Peyer's patch (tissue), 4 donors: ENCODE data around the gene GRIFIN. TPM values are rescaled to one million over a fixed set of nuclear protein-coding genes. Genes with fewer than 3 reads are reported as not detected.

Source experiments
- DNase-seq, 3 donors: peaks; one replicate each; pipeline ENCODE4 v3.0.0-alpha.2; 2017 to 2019
- H3K27ac ChIP-seq, 4 donors: fragments of 200-600 bp; sonication (generic); one replicate each; pipeline ENCODE4 v1.5.1; 2016 to 2019
- H3K27me3 ChIP-seq, 2 donors: fragments of 200-600 bp; sonication (generic); one replicate each; pipeline ENCODE4 v1.5.1; 2019
- H3K36me3 ChIP-seq, 3 donors: fragments of 200-600 bp; sonication (generic); one replicate each; pipeline ENCODE4 v1.5.1; 2016 to 2019
- H3K4me1 ChIP-seq, 4 donors: fragments of 200-600 bp; sonication (generic); one replicate each; pipeline ENCODE4 v1.5.1; 2016 to 2019
- H3K4me3 ChIP-seq, 4 donors: fragments of 200-600 bp; sonication (generic); 1 replicate in 3 of 4; 2 replicates in 1 of 4; pipeline ENCODE4 v1.5.1; 2016 to 2019; ENCODE audit warnings: mild to moderate bottlenecking in 1 of 4
- H3K9me3 ChIP-seq, 4 donors: fragments of 200-600 bp; sonication (generic); one replicate each; pipeline ENCODE4 v1.5.1; 2016 to 2019; ENCODE audit warnings: mild to moderate bottlenecking in 1 of 4
- CTCF ChIP-seq, 6 experiments: fragments of 450-650 bp in 4 of 6; fragments of 200-600 bp in 2 of 6; sonication (generic) in 1 of 6; IDR thresholded peaks; one replicate each; pipeline ENCODE4 v1.5.1; 2017 to 2019; ENCODE audit warnings: antibody characterized with exemption in 6 of 6, mild to moderate bottlenecking in 3 of 6, moderate library complexity in 1 of 6
- POLR2A ChIP-seq, 2 donors: fragments of 450-650 bp; IDR thresholded peaks; one replicate each; pipeline ENCODE4 v1.5.1; 2017; ENCODE audit warnings: antibody characterized with exemption in 2 of 2, mild to moderate bottlenecking in 2 of 2, moderate library complexity in 2 of 2
- total RNA-seq, 4 donors: library from RNA; depleted of rRNA; stranded (reverse); fragments of >200 nt; gene quantifications; one replicate each; pipeline ENCODE4 v1.1.0, GENCODE V29; 2016

Gene GRIFIN
- total RNA-seq, 4 donors from 2014 or later = not detected

- Histone ChIP-seq H3K27me3 (no peaks in the 10 kb centered on the region), H3K9me3 (no peaks in the 10 kb centered on the region), H3K36me3 (peaks cover 0 to 5% (median 0%) of the 10 kb centered on the region in 3 donors), H3K4me3 (no peak overlapping the region), H3K27ac (no peak overlapping the region), H3K4me1 (no peaks in the 10 kb centered on the region)
- no peak for DNase-seq
- TF ChIP-seq CTCF (IDR thresholded peaks at IDR 0.05) = no peak
These were observed 35.5 kb downstream of the GRIFIN start for GRCh38 chr7:2440608-2441245.

GRCh38 chr7:2438775-2439174 is 37.4 kb downstream of the GRIFIN start:
- no peaks in the 10 kb centered on the region for H3K9me3 ChIP-seq
- no peak overlapping the region for H3K4me3 ChIP-seq
- peaks cover 0 to 15% (median 0%) of the 10 kb centered on the region in 3 donors for H3K36me3 ChIP-seq
- no peak for DNase-seq
- H3K4me1 ChIP-seq = no peaks in the 10 kb centered on the region
- H3K27ac ChIP-seq = no peak overlapping the region
- TF ChIP-seq CTCF (IDR thresholded peaks at IDR 0.05) = no peak
- no peak for TF ChIP-seq POLR2A (IDR thresholded peaks at IDR 0.05)
- no peaks in the 10 kb centered on the region for H3K27me3 ChIP-seq

GRCh38 chr7:2438186-2438585 is 38.0 kb downstream of the GRIFIN start:
- no peak overlapping the region for H3K27ac ChIP-seq
- TF ChIP-seq POLR2A (IDR thresholded peaks at IDR 0.05) = no peak
- no peak for TF ChIP-seq CTCF (IDR thresholded peaks at IDR 0.05)
- H3K36me3 ChIP-seq = peaks cover 0 to 16% (median 0%) of the 10 kb centered on the region in 3 donors

GRCh38 chr7:2437537-2438148 is 38.6 kb downstream of the GRIFIN start:
- Histone ChIP-seq H3K27me3 (no peaks in the 10 kb centered on the region), H3K4me1 (no peaks in the 10 kb centered on the region), H3K36me3 (peaks cover 0 to 22% (median 0%) of the 10 kb centered on the region in 3 donors), H3K27ac (no peak overlapping the region), H3K4me3 (no peak overlapping the region), H3K9me3 (no peaks in the 10 kb centered on the region)
- DNase-seq = no peak
- no peak for TF ChIP-seq CTCF (IDR thresholded peaks at IDR 0.05)

More at GRCh38 chr7:2438186-2438585, 38.0 kb downstream of the GRIFIN start:
- Histone ChIP-seq H3K27me3 (no peaks in the 10 kb centered on the region), H3K4me3 (no peak overlapping the region), H3K4me1 (no peaks in the 10 kb centered on the region), H3K9me3 (no peaks in the 10 kb centered on the region)
- DNase-seq = no peak

GRCh38 chr7:2437136-2437535 is 39.1 kb downstream of the GRIFIN start:
- H3K27me3 ChIP-seq = no peaks in the 10 kb centered on the region
- no peaks in the 10 kb centered on the region for H3K9me3 ChIP-seq
- peaks cover 0 to 24% (median 0%) of the 10 kb centered on the region in 3 donors for H3K36me3 ChIP-seq
- H3K4me1 ChIP-seq = peaks cover 0 to 3% (median 1%) of the 10 kb centered on the region in 4 donors
- DNase-seq = no peak
- TF ChIP-seq CTCF (IDR thresholded peaks at IDR 0.05) (no peak), POLR2A (IDR thresholded peaks at IDR 0.05) (no peak)
- no peak overlapping the region for H3K4me3 ChIP-seq
- no peak overlapping the region for H3K27ac ChIP-seq
